TTC549 (cell line): Measurements from ENCODE around the gene TRNAU1AP.
A peak's percentile ranks its signal among the peaks of the same experiment; 100 is the strongest.
"Not testable (repeated sequence)": the region's sequence is repeated elsewhere in the genome, so short reads cannot be mapped to it uniquely, and the experiment has no call there.

Experiments
- FAIRE-seq: peaks from 2 replicates; lab custom pipeline; 2012; peaks lifted over from hg19 to GRCh38; lab: Jason Lieb, UNC

The TRNAU1AP gene

DNA sequence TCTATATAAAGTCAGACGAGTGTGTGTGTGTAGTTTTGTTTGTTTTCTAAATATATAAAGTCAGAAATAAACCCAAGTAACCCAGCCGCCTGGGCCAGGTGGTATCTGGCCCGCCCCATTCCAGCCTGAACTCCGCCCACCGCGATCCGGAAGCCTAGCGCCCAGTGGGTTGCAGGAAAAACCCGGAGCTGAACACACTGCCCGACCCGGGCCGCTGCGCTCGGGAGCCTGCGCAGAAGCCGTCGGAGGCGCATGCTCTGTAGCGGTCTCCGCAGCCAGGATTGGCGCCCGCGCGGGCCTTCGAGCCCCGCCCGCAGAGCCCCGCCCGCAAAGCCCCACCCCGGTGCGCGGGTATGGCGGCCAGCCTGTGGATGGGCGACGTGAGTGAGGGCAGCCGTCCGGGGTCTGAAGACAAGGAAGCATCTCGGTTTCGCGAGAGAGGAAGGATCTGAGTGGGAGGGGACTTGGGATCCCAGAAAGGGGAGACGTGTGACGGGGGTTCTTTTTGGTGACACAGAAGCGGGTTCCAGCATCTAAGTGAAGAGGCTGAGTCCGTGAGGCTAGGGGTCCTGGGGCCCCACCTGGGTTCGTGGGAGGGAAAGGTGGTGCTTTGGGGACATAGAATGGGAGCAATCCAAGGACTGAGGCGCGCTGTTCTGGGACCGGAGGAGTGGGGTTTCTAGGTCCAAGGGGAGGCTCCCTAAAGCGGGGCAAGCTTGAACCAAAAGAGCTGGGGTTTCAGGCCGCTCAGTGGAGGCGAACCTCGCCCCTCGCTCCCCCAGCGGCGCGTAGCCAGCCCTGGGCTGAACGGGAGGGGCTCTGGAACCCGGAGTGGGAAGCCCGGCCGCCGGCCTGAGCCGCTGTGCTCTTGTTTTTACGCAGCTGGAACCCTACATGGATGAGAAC is at the start of gene TRNAU1AP:
TSS of gene TRNAU1AP (plus strand) at position 328 of the 906 bp plus-strand sequence. CDS start at position 354, 26 bp downstream.
- no peak for FAIRE-seq

DNA sequence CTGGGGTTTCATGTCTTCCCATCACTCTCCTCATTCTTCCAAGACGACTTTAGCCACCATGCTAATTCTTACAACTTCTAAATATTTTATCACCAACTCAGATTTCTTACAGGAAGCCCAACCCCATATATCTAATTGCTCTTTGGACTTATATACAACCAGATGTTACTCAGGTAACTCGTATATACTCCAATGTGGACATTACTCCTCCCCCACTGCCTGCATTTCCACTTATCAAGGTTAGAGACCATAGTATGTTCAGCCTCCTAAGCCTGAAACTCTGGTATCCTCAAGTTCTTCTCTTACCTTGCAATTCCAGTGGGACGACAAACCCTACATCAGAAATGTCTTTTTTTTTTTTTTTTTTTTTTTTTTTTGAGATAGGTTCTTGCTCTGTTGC is 49.8 kb upstream of the TRNAU1AP start:
- no peak for FAIRE-seq

DNA sequence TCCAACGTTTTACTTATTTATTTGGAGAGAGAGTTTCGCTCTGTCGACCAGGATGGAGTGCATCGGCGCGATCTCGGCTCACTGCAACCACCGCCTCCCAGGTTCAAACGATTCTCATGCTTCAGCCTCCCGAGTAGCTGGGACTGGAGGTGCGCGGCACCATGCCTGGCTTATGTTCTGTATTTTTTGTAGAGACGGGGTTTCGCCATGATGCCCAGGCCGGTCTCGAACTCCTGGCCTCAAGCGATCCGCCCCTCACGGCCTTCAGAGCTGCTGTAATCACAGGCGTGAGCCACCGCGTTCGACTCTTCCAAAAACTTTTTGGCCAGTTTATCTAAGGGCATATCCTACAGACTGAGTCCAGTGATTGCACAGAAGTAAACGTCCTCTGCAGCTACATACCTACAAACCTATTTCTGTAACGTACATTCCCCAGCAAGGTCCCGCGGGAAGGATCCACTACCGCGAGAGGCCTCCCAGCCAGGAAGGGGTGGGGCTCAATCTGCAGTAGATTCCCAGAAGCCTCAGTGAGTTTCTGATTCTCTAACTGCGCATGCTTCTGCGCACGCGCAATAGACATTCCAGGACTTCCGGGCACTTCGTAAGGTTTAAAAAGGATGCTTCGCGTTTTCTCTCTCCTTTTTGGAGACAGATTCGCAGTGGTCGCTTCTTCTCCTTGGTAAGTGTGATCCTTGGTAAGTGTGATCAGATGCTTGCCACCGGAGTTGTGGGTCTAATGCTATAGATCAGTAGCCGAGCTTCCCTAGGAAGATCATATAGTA is 47.3 kb upstream of the TRNAU1AP start, which contains the start of gene RCC1:
TSS of gene RCC1 (plus strand) at position 638 of the 782 bp plus-strand sequence. CDS start 23,824 bp downstream, outside the sequence.
- peak; percentile 91 for FAIRE-seq

DNA sequence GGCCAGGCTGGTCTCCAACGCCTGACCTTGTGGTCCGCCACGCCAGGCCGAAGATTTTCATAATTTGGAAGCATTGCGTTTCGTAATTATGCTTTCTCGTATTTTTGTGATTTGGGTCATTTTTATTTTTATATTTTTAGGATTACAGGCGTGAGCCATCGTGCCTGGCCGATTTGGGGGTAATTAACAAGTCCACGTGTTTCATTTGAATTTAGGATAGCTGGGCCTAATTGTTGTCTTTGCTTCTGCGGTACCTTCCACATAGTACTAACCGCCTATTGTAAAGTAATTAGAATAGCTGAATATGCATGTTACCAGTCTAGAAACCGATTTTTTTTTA is 46.0 kb upstream of the TRNAU1AP start:
- no peak for FAIRE-seq

DNA sequence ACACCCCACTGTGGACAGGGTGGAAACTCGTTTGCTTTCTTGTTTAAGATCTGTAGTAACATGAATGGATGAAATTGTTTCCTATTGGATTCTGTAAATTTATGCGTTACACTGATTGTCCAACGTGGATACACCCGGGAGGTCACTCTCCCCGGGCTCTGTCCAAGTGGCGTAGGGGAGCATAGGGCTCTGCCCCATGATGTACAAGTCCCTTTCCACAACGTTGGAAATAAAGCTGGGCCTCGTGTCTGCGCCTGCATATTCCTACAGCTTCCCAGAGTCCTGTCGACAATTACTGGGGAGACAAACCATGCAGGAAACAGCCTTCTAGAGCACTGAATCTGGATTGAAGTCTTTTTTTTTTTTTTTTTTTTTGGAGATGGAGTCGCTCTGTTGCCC is 45.6 kb upstream of the TRNAU1AP start:
- FAIRE-seq: no peak

DNA sequence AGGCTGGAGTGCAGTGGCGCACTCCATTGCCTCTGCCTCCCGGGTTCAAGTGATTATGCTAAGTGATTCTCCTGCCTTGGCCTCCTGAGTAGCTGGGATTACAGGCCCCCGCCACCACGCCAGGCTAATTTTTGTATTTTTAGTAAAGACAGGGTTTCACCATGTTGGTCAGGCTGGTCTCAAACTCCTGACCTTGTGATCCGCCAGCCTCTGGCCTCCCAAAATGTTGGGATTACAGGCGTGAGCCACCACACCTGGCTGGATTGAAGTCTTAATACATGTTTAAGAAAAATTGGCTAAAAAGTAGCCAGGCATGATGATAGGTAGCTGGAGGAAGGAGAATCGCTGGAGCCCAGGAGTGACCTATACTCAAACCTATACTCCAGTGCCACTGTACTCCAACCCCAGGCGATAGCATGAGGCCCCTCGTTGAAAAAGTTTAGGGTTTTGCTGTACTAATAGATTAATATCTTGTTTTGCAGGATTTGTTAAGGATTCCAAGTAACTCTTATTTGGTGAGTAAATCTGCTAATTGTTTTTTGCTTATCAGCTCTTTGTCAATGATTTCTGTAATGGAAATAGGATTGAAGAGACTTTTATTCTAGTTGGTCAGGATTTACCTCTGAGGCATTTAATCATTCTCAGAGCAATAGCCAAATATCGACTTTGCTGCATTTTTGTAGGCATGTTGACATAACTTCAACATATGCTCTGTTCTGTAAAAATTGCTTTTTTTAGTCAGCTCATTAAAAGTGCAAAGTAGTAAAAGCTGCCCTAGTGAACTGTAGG is 45.0 kb upstream of the TRNAU1AP start:
- no peak for FAIRE-seq

DNA sequence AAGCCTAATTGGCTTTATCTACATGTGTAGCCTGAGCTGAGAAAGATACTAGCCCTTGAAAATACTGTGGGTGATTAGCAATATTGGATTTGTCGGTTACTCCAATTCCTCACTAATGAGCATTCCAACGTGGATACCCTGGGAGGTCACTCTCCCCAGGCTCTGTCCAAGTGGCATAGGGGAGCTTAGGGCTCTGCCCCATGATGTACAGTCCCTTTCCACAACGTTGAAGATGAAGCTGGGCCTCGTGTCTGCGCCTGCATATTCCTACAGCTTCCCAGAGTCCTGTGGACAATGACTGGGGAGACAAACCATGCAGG is 44.5 kb upstream of the TRNAU1AP start:
- FAIRE-seq: no peak

DNA sequence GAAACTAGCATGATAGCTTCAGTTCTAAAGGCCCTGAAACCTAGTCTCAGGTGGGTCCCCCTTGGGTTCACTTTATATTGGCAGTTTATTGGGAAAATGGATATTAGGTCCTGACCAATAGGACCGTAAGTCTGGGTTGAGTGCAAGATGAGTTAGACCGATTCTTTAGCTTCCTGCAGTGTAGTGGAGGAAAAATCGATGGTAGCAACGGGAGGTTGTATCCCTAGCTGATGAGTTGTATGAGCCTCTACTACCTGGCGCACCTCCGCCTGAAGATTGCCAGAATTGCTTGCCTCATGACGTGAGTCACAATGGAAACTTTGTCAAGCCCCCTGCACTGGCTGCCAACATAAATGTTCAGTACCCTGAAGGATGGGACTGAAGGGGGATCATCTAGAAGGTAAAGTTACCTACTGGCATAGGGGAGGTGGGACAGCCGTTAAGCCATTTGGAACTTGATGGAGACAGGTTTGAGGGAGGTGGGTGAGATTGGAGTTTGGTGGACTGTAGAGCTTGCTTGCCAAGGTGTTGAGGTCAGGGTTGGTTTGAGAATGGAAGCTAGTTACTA is 43.1 kb upstream of the TRNAU1AP start:
- FAIRE-seq: no peak

DNA sequence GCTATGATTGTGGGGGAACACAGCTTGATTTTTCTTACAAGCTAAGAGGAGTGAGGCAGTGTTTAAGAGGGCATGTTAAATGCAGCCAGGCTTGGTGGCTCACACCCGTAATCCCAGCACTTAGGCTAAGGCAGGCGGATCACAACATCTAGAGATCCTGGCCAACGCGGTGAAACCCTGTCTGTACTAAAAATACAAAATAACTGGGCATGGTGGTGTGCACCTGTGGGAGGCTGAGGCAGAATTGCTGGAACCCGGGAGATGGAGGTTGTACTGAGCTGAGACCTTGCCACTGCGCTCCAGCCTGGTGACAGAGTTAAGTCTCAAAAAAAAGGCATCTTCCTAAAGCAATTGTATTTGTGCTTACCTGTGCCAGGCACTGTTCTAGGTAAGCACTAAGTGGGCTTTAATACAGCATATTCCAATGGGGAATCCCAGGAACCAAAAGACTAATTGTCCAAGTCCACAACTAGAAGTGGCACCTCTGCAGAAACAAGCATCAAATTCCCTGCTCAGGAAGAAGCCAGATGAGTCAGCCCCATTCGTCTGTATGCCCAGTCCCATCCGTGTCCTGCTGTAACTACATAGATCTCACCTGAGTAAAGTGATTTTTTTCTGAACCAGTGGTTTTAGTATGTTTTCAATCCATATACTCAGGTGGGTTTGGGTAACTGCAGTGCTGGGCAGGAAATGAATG is 42.5 kb upstream of the TRNAU1AP start:
- FAIRE-seq: no peak

DNA sequence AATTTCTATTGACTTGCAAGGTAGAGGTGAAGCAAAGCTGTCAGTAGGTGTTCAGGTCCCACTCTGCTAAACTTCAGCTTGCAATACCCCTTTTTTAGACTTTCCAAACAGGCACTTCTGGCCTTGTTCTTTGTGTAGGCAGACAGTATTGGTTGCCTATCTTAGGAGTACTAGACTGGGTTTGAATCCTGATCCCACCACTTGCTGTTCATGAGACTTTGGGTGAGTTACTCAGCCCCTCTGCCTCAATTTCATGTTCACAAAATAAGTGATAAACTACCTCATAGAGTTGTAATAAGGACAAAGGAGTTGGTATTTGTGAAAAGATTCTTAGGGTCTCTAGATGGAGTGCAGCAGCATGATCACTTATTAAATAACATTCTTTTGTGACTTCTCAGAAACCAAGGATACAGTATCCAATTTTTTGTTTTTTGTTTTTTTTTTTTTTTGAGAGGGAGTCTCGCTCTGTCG is 41.9 kb upstream of the TRNAU1AP start:
- FAIRE-seq: peak; percentile 41

DNA sequence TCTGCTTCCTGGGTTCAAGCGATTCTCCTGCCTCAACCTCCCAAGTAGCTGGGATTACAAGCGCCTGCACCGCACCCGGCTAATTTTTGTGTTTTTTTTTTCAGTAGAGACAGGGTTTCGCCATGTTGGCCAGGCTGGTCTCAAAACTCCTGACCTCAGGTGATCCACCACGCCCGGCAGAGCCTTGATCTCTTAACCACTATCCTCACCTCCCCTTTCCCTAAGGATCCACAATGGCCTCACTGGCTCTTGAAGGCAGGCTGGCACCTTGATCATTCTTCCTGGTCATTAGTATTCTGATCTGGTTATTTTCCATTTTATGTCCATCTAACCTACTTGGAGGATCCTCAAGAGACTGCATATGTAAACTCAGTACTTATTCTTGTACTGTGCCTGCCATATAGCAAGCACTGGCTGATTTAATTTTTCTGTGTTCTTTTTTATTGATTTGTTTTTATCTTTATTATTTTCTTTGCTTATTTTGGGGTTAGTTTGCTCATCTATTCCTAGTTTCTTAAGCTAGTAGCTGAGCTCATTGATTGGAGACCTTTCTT is 40.8 kb upstream of the TRNAU1AP start:
- no peak for FAIRE-seq

DNA sequence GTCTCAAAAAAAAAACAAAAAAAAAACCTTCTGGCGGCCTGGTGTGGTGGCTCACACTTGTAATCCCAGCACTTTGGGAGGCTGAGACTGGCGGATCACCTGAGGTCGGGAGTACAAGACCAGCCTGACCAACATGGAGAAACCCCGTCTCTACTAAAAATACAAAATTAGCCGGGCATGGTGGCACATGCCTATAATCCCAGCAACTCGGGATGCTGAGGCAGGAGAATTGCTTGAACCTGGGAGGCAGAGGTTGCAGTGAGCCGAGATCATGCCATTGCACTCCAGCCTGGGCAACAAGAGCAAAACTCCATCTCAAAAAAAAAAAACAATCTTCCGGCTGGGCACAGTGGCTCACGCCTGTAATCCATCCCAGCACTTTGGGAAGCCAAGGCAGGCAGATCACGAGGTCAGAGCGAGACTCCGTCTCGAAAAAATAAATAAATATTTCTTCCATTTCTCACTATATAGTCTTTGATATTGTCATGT is 38.4 kb upstream of the TRNAU1AP start:
- not testable (repeated sequence) for FAIRE-seq

DNA sequence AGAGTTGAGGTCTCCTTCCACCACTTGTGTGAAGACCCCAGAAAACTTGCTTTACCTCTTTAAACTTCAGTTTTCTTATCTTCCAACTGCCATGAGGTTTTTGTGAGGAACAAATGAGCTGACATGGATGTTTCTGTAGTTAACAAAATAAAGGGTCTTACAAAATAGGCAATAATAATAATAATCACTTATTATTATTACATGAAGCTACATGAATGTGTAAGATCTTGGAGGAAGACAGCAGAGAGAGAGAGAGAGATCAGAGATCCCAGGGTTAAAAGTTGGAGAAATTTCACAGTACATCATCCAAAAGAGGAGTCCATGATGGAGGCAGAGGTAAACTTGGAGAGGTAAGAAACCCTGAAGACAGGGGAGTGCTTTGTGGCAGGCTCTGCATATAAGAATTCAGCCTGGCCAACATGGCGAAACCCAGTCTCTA is 36.3 kb upstream of the TRNAU1AP start:
- no peak for FAIRE-seq

DNA sequence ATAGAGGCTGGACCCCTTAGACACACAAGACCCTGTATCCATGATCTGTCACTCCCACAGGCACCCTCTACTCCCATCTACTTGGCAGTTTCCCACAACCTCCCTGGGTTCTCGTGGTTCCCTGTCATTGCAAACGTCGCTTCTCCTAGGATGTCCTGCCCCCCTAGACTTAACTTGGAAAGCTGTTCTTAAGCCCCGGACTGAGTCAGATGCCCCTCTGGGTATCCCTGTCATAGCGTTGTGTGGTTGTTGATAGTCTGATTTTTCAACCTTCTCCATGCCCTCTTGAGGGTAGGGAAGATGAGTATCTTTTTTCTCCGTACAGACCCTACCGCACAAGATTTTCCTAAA is 35.3 kb upstream of the TRNAU1AP start:
- no peak for FAIRE-seq

DNA sequence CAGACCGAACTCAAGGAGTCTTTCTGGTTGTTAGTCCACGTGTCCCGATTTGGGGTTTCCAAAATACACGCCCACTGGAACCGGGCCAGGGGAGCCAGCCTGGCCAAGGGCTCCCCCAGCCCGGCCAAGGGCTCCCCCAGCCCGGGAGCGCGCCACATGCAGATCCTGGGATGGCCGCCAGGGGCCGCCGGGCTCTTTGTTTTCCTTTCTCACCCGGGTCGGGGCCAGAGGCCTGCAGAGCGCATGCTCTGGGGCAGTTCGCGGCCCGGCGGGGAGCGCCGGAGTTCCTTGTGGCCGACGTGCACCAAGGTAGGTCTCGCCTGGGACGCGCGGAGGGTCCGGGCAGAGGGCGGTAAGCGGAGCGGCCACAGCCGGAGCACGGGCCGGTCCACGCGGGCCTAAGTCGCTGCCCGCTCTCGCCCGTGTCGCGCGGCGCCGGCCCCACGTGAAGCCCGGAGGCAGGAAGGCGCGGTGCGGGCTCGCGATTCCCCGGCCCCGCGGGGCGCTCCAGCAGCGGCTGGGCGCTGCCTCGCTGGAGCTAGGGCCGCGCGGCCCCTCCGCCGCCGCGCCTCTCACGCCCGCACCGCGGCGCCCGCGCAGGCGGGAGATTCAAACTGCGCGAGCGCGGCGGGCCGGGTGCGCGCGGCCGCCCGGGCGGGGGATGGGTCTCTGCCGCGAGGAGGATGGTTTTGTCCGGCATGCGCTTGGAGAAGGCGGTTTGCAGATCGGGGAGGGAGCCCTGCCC is 34.7 kb upstream of the TRNAU1AP start:
- FAIRE-seq: no peak

DNA sequence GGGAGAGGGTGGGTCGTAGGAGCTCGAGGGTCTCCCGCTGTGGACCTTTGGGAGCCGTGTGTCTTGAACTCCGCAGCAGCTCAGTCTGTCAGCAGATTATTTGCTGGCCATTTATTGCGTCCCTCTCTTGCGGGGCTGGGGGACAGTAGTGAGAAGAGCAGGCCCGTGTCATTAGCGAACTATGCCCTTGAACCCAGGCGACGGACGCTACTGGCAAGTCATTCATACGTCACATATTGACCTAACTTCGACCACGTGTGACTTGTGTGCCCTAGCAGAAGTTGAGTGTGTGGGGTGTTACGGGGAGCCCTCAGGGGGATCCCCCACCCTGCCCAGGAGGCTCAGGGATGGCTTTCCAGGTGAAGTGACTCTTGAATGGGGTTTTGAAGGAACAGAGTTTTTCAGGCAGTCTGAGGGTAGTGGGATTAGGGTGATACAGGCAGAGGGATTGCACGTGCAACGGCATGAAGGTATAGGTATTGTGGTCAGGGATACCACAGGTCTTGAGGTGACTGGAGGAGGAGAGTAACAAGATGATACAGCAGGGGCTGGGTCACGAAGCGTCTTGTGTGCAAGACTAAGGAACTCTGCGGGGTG is 34.0 kb upstream of the TRNAU1AP start:
- FAIRE-seq: no peak

DNA sequence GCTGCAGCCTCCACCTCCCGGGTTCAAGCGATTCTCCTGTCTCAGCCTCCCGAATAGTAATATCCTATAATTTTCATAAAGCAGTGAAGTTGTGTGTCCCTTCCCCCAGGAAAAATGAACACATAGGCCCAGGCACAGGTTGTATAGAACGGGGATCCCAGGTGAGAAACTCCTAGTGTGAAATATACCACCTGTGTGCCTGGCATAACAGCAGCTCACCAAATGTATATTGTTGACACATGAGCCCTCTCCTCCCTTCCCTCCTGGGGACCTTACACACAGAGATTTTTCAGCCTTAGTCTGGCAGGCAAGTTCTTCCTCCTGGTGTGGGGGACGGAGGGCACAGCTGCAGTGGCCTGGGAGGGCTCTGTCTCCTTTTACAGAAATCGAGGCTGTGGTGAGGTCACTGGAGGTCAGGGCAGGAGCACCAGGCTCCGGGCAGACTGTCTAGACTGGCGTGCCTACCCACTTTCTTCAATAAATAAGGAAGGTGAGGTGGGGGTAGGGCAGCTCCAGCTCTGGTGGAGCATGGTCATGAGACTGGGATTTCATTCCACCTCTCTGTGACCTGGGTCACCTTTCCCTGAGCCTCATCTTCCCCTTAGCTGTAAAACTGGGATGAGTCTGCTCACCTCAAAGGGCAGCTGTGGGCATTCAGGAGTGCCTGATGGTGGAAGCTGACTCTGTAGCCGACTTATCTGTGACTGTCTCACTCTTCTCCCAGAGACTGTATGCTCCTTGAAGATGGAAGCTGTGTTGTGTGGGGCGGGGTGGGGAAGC is 32.7 kb upstream of the TRNAU1AP start:
- no peak for FAIRE-seq

DNA sequence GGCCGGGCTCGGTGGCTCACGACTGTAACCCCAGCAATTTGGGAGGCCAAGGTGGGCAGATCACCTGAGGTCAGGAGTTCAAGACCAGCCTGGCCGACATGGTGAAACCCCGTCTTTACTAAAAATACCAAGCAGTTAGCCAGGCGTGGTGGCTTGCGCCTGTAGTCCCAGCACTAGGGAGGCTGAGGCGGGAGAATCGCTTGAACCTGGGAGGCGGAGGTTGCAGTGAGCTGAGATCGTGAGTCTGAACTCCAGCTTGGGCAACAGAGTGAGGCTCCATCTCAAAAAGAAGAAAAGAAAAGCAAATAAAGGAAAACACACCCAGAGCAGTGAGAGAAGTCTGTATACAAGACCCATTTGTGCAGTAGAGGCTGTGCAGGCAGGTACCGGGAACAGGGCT is 32.1 kb upstream of the TRNAU1AP start:
- not testable (repeated sequence) for FAIRE-seq

DNA sequence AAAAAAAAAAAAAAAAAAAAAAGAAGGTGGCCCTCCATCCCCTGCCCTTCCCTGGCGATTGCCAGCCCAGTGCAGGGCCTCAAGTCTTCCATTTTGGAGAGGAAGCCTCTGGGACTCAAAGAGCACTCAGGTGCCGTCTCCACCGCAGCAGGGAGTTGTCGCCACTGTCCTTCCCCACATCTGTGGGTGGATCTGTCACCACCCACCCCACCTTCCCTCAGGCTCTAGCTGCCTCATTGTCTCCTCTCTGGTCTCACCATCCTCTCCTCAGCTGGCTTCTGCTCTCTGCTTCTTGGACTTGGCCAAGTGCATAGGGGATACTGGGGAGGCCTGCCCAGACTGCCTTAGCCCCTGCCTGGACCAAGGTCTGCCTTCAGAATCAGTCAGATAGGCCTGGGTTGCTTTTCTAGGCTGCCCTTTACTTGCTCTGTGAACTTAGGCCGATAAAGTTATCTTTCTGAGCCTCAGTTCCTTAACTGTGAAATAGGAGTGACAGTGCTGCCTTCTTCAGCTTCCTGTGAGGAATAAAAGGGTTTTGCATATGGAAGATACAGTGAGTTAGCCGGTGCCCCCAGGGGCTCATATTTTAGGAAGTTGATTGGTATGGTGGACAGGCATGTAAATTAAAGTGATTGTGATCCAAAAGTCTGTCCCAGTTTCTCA is 31.3 kb upstream of the TRNAU1AP start:
- no peak for FAIRE-seq
